Activated T-cell treated with anti-CD3 and anti-CD28 coated beads, Interleukin-2, amount 50 U/mL, for 24 hours (primary cell): ENCODE data around the gene NSFL1C.
A peak's percentile ranks its signal among the peaks of the same experiment; 100 is the strongest.

Source experiments
- DNase-seq: peaks from one replicate; pipeline ENCODE4 v3.0.0-alpha.2; 2020
- H3K27ac Mint-ChIP-seq: 2 replicates; pipeline ENCODE4 v1.8.0; 2020; ENCODE audit warnings: mild to moderate bottlenecking, mixed read lengths
- H3K27me3 Mint-ChIP-seq: 2 replicates; pipeline ENCODE4 v1.8.0; 2020; ENCODE audit warnings: mixed read lengths
- H3K36me3 Mint-ChIP-seq: 2 replicates; pipeline ENCODE4 v1.8.0; 2020; ENCODE audit warnings: low read depth, mixed read lengths
- H3K4me1 Mint-ChIP-seq: 2 replicates; pipeline ENCODE4 v1.8.0; 2020; ENCODE audit warnings: low read depth, mixed read lengths
- H3K4me3 Mint-ChIP-seq: 2 replicates; pipeline ENCODE4 v1.8.0; 2020; ENCODE audit warnings: mild to moderate bottlenecking, moderate library complexity, mixed read lengths
- H3K9me3 Mint-ChIP-seq: 2 replicates; pipeline ENCODE4 v1.8.0; 2020; ENCODE audit warnings: mixed read lengths

Gene NSFL1C

GRCh38 chr20:1473246-1474220 is 6.9 kb upstream of the NSFL1C start:
- DNase-seq, result no peak
- Mint-ChIP-seq H3K27me3 (peaks cover 6% of the 10 kb centered on the region), H3K4me3 (no peak overlapping the region), H3K36me3 (no peaks in the 10 kb centered on the region), H3K9me3 (no peaks in the 10 kb centered on the region), H3K4me1 (no peaks in the 10 kb centered on the region), H3K27ac (no peak overlapping the region)

GRCh38 chr20:1472556-1473245 is 6.1 kb upstream of the NSFL1C start:
- DNase-seq, result no peak
- no peaks in the 10 kb centered on the region for H3K9me3 Mint-ChIP-seq
- H3K4me3 Mint-ChIP-seq, result no peak overlapping the region
- peaks cover 6% of the 10 kb centered on the region for H3K4me1 Mint-ChIP-seq
- H3K36me3 Mint-ChIP-seq, result no peaks in the 10 kb centered on the region
- no peak overlapping the region for H3K27ac Mint-ChIP-seq
- peaks cover 10% of the 10 kb centered on the region for H3K27me3 Mint-ChIP-seq

- DNase-seq, result no peak
- no peak overlapping the region for H3K27ac Mint-ChIP-seq
- H3K36me3 Mint-ChIP-seq, result no peaks in the 10 kb centered on the region
- H3K27me3 Mint-ChIP-seq, result peaks cover 9% of the 10 kb centered on the region
- H3K9me3 Mint-ChIP-seq, result no peaks in the 10 kb centered on the region
- H3K4me1 Mint-ChIP-seq, result peaks cover 14% of the 10 kb centered on the region
- H3K4me3 Mint-ChIP-seq, result no peak overlapping the region
Observed at GRCh38 chr20:1471242-1471641, 4.6 kb upstream of the NSFL1C start.

GRCh38 chr20:1469925-1470571 is 3.4 kb upstream of the NSFL1C start:
- H3K4me3 Mint-ChIP-seq, result no peak overlapping the region
- H3K9me3 Mint-ChIP-seq, result no peaks in the 10 kb centered on the region
- no peak for DNase-seq
- peaks cover 24% of the 10 kb centered on the region for H3K4me1 Mint-ChIP-seq
- H3K36me3 Mint-ChIP-seq, result peaks cover 12% of the 10 kb centered on the region
- H3K27me3 Mint-ChIP-seq, result peaks cover 9% of the 10 kb centered on the region
- no peak overlapping the region for H3K27ac Mint-ChIP-seq

- Mint-ChIP-seq H3K4me1 (peaks cover 30% of the 10 kb centered on the region), H3K27ac (no peak overlapping the region), H3K27me3 (peaks cover 9% of the 10 kb centered on the region), H3K4me3 (no peak overlapping the region), H3K9me3 (no peaks in the 10 kb centered on the region), H3K36me3 (peaks cover 18% of the 10 kb centered on the region)
- no peak for DNase-seq
Observed at GRCh38 chr20:1469306-1469905, 2.8 kb upstream of the NSFL1C start.

- H3K9me3 Mint-ChIP-seq, result no peaks in the 10 kb centered on the region
- no peak overlapping the region for H3K4me3 Mint-ChIP-seq
- no peak for DNase-seq
- peaks cover 30% of the 10 kb centered on the region for H3K36me3 Mint-ChIP-seq
- peaks cover 42% of the 10 kb centered on the region for H3K4me1 Mint-ChIP-seq
- H3K27me3 Mint-ChIP-seq, result peaks cover 9% of the 10 kb centered on the region
- no peak overlapping the region for H3K27ac Mint-ChIP-seq
Observed at GRCh38 chr20:1468117-1468624, 1.5 kb upstream of the NSFL1C start.

DNA sequence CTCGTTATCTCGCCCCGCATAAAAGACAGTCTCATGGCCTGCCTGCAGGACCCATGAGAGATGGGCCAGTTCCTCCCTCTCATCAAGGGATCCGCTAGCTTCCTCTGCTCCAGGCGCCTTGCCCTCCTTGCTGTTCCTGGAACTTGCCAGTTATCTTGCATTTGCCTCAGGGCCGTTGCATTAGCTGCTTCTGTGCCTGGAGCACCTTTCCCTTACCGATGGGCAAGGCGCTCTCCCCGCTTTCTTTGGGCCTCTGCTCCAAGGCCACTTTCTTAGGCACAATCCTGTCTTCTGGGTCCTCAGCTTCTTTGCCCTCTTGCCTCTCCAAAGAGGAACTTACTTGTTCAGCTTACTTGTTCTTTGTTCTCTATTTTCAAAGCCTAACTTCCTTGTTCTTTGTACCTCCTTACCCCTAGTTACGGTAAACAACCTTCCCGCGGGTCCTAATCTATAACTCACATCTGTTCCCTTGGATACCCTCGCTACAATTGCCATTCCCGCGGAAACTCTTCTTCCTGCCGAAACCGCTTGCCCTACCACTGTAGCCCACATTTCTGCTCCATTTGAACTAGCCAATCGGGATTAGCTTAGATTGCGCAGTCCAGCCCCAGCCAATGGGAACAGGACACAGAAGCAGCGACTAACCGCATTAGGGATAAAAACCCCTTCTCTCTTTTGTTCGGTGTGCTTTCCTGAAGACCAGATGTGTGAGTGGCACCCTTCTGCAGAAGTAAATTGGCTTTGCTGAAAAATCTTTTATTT is 887 bp upstream of the NSFL1C start:
- Mint-ChIP-seq H3K27ac (peak overlapping the region; percentile 64), H3K27me3 (peaks cover 9% of the 10 kb centered on the region), H3K36me3 (peaks cover 37% of the 10 kb centered on the region), H3K9me3 (no peaks in the 10 kb centered on the region), H3K4me3 (peak overlapping the region; percentile 66), H3K4me1 (peaks cover 45% of the 10 kb centered on the region)
- peak; percentile 39 for DNase-seq

DNA sequence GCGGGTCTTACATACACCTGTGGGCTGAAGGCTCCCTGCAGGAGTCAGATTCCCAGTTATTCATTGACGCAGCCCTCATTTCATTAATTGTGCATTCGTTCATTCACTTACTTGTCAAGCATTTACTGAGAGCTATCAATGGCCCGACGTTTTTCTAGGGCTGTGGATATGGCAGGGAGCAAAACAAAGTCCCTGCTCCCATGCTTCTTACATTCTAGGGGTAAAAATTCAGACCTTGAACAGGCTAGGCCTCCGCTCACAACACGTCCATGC is 369 bp upstream of the NSFL1C start:
- H3K4me1 Mint-ChIP-seq, result peaks cover 47% of the 10 kb centered on the region

GRCh38 chr20:1465470-1466210 is 1.0 kb downstream of the NSFL1C start:
- Mint-ChIP-seq H3K4me3 (peak overlapping the region; percentile 86), H3K36me3 (peaks cover 56% of the 10 kb centered on the region), H3K9me3 (no peaks in the 10 kb centered on the region), H3K4me1 (peaks cover 53% of the 10 kb centered on the region), H3K27me3 (peaks cover 9% of the 10 kb centered on the region), H3K27ac (peak overlapping the region; percentile 94)
- DNase-seq, result no peak

More for the DNA sequence above, 369 bp upstream of the NSFL1C start:
- Mint-ChIP-seq H3K27me3 (peaks cover 9% of the 10 kb centered on the region), H3K4me3 (peak overlapping the region; percentile 66), H3K27ac (peak overlapping the region; percentile 64), H3K9me3 (no peaks in the 10 kb centered on the region), H3K36me3 (peaks cover 42% of the 10 kb centered on the region)
- no peak for DNase-seq

DNA sequence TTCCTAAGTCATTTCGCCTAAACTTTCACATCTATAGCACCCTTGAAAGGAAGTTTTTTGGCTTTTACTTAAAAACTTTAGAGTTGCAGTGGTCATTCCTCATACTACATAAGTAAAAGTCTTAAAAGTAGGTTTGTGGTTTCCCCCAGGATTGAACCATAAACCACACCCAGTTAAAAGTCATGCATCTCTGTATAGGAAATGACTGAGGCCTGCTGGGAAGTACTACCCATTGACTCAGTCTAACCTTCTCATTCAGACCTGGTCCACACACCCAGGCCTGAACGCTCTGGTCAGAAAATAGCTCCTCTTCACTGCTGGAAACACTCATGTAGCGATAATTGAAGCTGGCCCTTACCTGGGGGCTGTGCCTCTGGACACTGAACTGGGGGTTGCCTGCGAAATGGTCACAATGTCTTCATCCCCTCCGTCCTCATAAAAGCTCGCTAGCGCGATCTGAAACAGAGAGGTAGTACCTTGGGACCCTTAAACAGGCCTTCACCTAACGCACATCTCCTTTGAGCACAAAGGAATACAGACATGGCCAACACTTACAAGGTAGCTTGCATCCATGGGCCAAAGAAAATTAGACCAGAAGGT is 2.6 kb downstream of the NSFL1C start:
- Mint-ChIP-seq H3K4me1 (peaks cover 53% of the 10 kb centered on the region), H3K9me3 (no peaks in the 10 kb centered on the region), H3K36me3 (peaks cover 71% of the 10 kb centered on the region), H3K4me3 (peak overlapping the region; percentile 86), H3K27me3 (peaks cover 9% of the 10 kb centered on the region), H3K27ac (peak overlapping the region; percentile 94)
- DNase-seq, result no peak

DNA sequence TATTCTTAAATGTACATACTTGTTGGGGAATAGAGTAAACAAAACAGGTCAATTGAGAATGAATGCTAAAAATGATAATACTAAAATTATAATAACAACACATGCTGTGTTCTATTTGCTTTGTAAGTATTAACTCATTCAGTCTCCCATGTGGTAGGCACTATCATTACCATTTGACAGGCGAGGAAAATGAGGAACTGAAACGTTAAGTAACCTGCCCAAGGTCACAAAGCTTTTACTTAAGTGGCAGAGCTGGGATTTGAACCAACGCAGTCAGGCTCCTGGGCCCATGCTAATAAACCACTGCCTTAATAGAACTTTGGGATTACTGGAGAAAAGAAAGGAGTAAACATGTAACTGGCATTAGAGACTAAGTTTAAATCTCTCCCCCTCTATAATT is 3.8 kb downstream of the NSFL1C start:
- DNase-seq, result no peak
- H3K27ac Mint-ChIP-seq, result no peak overlapping the region
- no peak overlapping the region for H3K4me3 Mint-ChIP-seq
- peaks cover 50% of the 10 kb centered on the region for H3K4me1 Mint-ChIP-seq
- peaks cover under 1% of the 10 kb centered on the region for H3K27me3 Mint-ChIP-seq
- peaks cover 84% of the 10 kb centered on the region for H3K36me3 Mint-ChIP-seq
- no peaks in the 10 kb centered on the region for H3K9me3 Mint-ChIP-seq

GRCh38 chr20:1462001-1462400 is 4.6 kb downstream of the NSFL1C start:
- Mint-ChIP-seq H3K27me3 (no peaks in the 10 kb centered on the region), H3K9me3 (no peaks in the 10 kb centered on the region), H3K27ac (no peak overlapping the region), H3K36me3 (peaks cover 91% of the 10 kb centered on the region), H3K4me3 (no peak overlapping the region), H3K4me1 (peaks cover 42% of the 10 kb centered on the region)
- DNase-seq, result no peak

DNA sequence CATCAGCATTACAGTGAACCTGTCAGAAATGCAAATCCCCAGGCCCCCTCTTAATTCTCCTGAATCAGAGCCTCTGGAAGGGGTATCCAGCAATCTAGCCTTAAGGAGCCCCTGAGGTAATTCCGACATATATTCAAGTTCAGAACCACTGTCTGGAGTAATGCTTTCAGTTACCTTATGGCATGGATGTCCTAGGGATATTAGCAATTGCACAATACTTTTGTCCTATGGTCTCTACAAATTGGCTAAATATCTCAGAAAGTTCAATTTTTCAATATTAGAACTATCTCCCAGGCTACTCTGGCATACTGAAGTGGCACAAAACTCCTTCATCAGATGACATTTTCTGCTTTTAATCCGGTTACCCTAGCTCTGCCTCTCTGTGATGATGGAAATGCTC is 6.4 kb downstream of the NSFL1C start:
- DNase-seq, result no peak
- no peak overlapping the region for H3K4me3 Mint-ChIP-seq
- no peak overlapping the region for H3K27ac Mint-ChIP-seq
- H3K27me3 Mint-ChIP-seq, result no peaks in the 10 kb centered on the region
- no peaks in the 10 kb centered on the region for H3K9me3 Mint-ChIP-seq
- H3K36me3 Mint-ChIP-seq, result peaks cover 98% of the 10 kb centered on the region
- H3K4me1 Mint-ChIP-seq, result peaks cover 35% of the 10 kb centered on the region
